GM21526 (cell line): ENCODE measurements around the gene ANKS6.

ENCODE experiments used
- ATAC-seq: cut with Tn5 transposase; IDR thresholded peaks from one replicate; pipeline ENCODE4 v1.9.1; 2021; ENCODE audit warnings: moderate library complexity; ENCODE audit not compliant: unreplicated experiment, low FRiP score

ANKS6 gene

DNA sequence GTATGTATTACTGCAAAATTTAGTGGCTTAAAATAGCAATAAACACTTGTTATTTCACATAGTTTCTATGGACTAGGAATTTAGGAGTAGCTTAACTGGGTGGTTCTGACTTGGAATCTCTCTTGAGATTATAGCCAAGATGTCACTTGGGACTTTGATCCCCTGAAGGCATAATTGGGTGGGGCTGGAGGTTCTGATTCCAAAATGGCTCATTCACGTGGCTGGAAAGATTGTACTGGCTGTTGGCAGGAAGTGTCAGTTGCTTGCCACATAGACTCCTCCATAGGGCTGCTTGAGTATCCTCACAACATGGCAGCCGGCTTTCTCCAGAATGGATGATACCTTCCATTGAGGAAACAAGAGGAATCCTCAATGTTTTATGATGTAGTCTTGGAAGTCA lies 22.4 kb upstream of the ANKS6 start:
- ATAC-seq, result no peak

GRCh38 chr9:98815391-98815951 lies 19.1 kb upstream of the ANKS6 start:
- ATAC-seq, result no peak

DNA sequence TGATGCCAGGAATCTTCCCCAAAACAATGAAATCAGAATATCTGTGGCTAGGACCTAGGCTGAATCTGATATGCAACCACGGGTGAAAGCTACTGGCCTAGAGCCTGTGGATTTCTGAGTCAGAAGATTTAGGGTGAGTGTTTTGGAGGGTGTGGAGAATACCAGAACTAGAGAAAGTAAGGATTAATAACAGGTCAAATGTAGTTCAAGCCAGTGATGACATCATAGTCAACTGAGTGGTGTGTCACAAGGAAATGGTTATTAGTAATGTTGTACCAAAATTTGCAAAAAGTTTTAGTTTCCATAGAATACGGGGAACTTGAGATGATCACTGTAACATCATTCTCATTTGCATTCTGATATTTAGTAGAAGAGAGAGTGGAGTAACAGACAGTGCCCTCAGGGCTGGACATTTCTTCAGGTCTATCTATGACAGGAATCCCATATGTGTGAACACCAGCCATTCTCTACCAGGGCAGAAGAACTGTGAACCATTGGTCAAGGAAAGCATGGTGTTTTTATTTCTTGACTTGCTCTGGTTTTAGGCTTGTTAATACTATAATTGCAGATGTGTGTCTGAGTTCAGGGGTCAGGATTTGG lies 14.8 kb upstream of the ANKS6 start:
- ATAC-seq, result no peak

- ATAC-seq, result no peak
These were observed 13.9 kb upstream of the ANKS6 start for GRCh38 chr9:98810102-98810842.

- ATAC-seq, result no peak
These were observed 13.2 kb upstream of the ANKS6 start for GRCh38 chr9:98809311-98810101.

- no peak for ATAC-seq
These were observed 12.5 kb upstream of the ANKS6 start for GRCh38 chr9:98808875-98809274.

DNA sequence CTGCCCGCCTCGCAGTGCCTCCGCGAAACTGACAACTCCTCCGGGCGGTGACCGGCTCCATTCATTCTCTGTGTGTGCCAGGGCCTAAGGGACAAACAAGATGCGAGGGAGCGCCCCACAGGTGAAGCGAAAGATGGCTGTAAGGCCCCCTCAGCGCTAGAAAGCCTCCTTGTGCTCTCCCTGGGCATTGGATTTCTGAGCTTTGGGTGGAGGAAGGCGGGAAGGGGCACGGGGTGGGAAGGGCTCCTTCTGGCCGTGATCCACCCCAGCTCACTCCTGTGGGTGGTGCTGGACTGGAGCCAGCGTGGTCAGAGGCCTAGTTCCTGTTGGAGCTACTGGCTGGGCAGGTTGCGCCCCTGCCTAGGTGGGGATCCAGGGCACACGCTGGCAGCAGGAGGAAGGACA lies 12.1 kb upstream of the ANKS6 start:
- no peak for ATAC-seq

DNA sequence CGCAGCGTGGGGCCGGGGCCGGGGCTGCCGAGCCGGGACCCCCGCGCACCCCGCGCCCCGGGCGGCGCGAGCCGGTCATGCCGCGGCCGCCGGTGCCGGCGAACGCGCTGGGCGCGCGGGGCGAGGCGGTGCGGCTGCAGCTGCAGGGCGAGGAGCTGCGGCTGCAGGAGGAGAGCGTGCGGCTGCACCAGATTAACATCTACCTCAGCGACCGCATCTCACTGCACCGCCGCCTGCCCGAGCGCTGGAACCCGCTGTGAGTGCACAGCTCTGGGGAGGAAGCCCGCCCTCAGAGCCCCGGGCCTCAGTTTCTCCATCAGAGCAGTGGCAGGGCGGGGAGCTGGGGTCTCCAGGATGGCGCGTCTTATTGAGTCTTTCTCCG lies 11.4 kb upstream of the ANKS6 start:
- ATAC-seq, result no peak

- ATAC-seq, result no peak
These were observed 10.9 kb upstream of the ANKS6 start, which contains the start of gene GALNT12 for GRCh38 chr9:98807070-98807813. TSS of gene GALNT12 (plus strand) at chr9:98807670. CDS start at chr9:98807699, 29 bp downstream.

DNA sequence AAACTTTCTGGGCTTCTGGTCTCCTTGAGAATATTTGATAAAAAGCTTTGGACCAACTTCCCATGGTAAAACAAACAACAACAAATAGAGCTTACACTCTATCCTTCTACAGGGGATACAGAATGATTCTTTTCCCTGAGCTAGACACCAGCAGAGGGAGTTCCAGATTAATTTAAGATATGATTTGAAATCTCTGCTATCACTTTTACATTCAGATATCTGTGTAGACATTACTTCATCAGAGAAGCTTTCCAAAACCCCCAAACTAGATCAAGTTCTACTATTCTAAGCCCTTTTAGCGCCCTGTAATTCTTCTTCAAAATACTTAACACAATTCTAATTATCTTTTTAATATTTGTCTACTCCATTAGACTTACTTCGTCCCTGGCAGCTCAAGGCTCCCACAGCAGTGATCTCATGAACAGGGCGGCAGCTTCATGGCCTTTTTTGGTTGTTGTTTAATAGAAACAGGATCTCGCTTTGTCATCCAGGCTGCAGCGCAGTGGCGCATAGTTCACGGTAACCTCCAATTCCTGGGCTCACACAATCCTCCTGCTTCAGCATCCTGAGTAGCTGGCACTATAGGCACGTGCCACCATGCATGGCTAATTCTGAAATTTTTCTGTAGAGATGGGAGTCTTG lies 10.2 kb upstream of the ANKS6 start:
- ATAC-seq, result no peak

- ATAC-seq, result no peak
These were observed 9.3 kb upstream of the ANKS6 start for GRCh38 chr9:98805506-98806272.

- no peak for ATAC-seq
These were observed 7.7 kb upstream of the ANKS6 start for GRCh38 chr9:98804083-98804482.

GRCh38 chr9:98801969-98802371 lies 5.6 kb upstream of the ANKS6 start:
- no peak for ATAC-seq

GRCh38 chr9:98801561-98801960 lies 5.2 kb upstream of the ANKS6 start:
- no peak for ATAC-seq

GRCh38 chr9:98798254-98798653 lies 1.9 kb upstream of the ANKS6 start:
- no peak for ATAC-seq

DNA sequence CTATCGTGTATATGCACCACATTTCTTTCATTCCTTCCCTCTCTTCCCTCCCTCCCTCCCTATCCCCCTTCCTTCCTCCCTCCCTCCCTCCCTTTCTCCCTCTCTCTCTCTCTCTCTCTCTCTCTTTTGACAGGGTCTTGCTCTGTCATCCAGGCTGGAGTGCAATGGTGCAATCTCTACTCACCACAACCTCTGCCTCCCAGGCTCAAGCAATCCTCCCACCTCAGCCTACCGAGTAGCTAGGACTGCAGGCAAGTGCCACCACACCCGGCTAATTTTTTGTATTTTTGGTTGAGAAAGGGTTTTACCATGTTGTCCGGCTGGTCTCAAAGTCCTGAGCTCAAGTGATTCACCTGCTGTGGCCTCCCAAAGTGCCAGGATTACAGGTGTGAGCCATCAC lies 1.1 kb upstream of the ANKS6 start:
- no peak for ATAC-seq

DNA sequence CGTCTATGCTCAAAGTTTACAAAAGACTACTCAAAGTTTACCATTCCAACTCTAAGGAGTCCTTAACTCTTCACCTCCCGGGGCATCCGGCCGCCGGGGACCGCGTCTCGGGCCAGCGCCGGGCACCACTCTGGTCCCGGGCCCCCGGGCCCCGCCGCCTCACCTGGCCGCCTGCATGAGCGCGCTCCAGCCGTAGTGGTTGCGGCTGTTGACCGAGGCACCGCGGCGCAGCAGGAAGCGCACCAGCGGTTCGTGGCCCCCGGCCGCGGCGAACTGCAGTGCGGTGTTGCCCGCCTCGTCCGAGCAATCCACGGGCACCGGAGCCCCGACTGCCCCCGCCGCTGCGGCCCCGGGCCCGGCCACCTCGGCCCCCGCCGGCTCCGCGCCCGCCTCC lies 388 bp downstream of the ANKS6 start:
- peak; percentile 29 for ATAC-seq

- ATAC-seq, result no peak
These were observed 930 bp downstream of the ANKS6 start for GRCh38 chr9:98795295-98795955.

GRCh38 chr9:98794802-98795201 lies 1.6 kb downstream of the ANKS6 start:
- ATAC-seq, result no peak
